GM18520 (cell line): Measurements from ENCODE around the gene MAPKAPK5.
"Not testable (repeated sequence)": the region's sequence is repeated elsewhere in the genome, so short reads cannot be mapped to it uniquely, and the experiment has no call there.

Experiments
- ATAC-seq: cut with Tn5 transposase; IDR thresholded peaks from one replicate; pipeline ENCODE4 v1.9.1; 2021; ENCODE audit not compliant: unreplicated experiment

MAPKAPK5 gene

DNA sequence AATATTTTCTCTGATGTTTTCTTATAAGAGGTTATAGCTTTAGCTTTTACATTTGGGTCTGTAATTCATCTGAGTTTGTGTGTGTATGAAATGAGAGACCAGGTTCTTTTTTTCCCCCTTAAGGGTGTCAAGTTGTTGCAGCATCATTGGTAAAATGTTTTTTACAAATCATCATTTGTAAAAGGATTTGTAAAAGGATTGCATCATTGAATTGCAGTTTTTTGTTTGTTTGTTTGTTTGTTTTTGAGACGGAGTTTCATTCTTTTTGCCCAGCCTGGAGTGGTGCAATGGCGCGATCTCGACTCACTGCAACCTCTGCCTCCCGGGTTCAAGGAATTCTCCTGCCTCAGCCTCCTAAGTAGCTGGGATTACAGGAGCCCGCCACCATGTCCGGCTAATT is 31.1 kb downstream of the MAPKAPK5 start:
- ATAC-seq = no peak

DNA sequence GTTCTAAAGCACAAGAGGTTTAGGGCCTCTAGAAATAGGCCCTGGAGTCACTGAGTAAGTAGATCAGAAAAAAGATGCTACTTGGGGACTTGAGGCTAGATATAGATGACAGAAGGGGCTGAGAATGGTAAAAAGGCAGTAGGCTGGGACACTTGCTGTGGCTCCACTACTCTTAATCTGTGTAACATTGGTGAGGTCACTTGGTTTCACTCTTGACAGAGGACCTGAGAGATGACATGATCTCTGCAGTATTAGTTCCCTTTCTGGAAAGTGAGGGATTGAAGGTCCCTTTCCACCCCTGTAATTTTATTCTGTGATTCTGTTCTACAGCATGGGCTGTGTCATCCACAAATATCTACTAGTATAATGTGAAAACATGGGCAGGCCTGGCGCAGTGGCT is 39.7 kb downstream of the MAPKAPK5 start:
- no peak for ATAC-seq

- ATAC-seq = no peak
Measured at GRCh38 chr12:111886662-111887545, 44.9 kb downstream of the MAPKAPK5 start.

DNA sequence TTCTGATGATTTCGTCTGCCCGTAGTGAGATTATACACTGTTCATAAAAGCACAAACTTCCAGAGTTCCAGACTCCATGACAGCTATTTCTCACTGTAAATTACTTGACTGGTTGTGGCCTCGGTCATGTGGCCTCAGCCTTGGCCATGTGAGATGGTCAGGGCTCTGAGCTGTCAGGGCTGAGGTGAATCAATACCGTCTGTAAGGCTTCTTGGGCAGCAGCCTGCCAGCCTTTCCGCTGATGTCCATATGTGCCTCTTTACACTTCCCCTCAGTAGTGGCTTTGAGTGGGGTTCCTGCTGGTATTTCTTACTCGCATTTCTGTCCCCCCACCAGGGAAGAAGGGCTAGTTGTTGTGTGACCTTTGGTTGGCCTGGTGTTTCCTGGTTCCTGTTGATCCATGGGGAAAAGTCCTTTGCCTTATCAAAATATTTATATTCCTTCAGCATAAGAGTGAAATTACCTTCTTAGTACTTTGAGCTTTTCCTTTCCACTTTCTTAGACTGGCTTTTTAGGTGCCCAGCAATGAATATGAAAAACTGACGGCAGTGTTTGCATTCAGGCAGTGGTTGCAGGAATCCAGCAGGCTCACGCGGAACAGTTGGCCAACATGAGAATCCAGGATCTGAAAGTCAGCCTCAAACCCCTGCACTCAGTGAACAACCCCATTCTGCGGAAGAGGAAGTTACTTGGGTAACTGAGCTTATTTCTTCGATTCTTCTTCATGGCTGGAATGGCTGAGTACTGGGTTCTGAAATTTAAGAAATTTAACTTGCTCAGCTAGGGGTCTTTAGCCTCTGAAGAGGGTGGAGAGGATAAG is 46.1 kb downstream of the MAPKAPK5 start:
- no peak for ATAC-seq

DNA sequence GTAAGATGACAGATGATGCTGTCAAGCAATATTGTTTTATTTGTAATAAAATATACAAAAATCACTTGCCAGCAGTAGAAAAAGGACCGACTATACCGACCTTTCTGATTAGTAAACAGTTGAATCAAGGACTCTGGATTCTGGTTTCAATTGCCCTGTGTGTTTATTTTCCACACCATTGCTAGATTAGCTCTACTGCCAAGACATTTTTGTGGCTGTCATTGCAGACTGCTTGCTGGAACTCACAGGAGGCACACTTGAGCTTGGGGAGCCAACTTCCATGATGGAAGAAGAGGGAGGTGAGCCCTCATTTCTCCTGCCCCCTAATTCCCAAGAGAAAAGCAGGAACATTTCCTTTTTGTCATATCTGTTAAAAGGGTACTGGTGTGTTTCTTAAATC is 51.3 kb downstream of the MAPKAPK5 start:
- ATAC-seq = no peak

DNA sequence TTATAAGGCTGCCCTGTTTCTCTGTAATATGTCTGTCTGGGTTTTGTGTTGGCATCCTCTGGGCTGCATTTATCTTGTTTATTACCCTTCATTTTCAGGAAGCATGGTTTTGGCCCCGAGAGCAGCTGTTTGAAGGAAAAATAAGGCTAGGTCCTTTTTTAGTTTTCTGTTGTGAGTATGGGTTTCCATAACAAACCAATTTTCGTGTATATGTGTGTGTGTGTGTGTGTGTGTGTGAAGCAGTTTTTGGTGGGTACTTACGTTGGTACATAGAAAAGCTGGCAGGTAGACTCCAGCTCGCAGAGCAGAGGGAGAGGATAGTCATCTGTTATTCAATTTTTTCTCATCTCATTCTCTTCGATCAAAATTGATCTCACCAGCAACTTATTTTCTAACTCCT is 52.5 kb downstream of the MAPKAPK5 start:
- no peak for ATAC-seq

- ATAC-seq = no peak
Measured at GRCh38 chr12:111901182-111901581, 59.2 kb downstream of the MAPKAPK5 start.

DNA sequence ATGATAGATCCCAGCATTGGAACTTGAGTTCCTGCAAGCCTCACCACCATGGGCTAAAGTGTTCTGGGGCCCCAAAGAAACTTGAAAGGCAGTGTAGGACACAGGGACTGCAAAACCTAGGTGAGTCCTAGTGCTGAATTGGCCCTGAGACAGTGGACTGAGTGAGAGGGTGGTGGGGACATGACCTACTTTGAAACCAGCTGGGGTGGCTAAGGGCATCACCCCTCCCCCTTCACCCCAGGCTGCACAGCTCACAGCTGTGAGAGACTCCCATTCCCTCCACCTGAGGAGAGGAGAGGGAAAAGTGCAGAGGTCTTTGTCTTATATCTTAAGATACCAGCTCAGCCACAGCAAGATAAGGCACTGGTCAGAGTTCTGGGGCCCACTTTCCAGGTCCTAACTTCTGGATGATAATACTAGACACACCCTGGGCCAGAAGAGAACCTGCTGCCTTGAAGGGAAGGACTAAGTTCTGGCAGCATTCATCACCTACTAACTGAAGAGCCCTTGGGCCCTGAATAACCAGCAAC is 62.5 kb downstream of the MAPKAPK5 start:
- no peak for ATAC-seq

DNA sequence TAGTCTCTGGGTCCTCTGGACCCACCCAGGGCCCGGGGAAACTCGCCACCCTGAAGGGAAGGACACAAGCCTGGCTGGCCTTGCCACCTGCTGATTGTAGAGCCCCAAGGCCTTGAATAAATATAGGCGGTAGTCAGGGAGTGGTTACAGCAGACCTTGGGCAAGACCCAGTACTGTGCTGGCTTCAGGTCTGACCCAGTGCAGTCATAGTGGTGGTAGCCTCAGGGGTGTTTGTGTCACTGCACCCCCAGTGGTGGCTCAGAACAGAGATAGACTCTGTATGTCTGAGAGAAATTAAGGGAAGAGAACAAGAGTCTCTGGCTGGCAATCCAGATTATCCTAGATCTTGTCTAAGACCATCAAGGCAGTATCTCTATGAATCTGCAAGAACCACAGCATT is 63.5 kb downstream of the MAPKAPK5 start:
- no peak for ATAC-seq

- ATAC-seq = no peak
Measured at GRCh38 chr12:111907740-111908139, 65.7 kb downstream of the MAPKAPK5 start.

DNA sequence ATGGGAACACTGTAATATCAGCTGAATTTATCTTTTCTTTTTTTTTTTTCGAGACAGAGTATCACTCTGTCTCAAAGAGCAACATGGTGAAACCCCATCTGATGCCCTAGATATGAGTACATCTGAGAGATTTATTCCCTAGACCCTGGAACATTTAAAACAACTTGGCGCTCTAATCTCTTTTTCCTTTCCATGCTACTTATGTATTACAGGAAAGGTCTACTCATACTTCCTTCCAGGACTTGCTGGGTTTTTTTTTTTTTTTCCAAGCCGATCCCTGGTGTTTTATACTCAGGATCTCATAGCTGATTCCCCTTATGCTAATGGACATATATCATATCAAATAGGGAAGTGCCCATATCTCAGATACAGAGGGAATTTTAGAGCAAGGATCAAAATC is 83.1 kb downstream of the MAPKAPK5 start:
- ATAC-seq = no peak

GRCh38 chr12:111926631-111927030 is 84.6 kb downstream of the MAPKAPK5 start:
- ATAC-seq = no peak

- ATAC-seq = no peak
Measured at GRCh38 chr12:111927346-111927745, 85.3 kb downstream of the MAPKAPK5 start.

DNA sequence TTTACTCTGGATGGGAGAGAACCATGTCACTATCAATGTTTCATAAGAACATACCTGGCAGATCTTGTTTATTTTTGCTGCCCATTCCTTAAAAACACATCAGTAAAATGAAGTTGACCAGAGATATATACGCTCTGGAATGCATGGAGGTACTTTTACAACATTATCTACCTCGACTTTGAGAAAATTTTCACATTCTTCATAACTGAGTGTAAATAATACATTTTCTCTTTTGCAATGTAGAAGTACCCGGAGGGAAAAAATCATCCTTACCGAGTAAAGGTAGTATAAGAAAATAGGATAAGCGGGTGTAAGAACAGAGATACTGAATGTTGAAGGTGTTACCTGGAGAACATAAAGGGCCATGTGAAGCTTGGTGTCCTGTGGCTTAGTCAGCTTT is 90.2 kb downstream of the MAPKAPK5 start:
- no peak for ATAC-seq

DNA sequence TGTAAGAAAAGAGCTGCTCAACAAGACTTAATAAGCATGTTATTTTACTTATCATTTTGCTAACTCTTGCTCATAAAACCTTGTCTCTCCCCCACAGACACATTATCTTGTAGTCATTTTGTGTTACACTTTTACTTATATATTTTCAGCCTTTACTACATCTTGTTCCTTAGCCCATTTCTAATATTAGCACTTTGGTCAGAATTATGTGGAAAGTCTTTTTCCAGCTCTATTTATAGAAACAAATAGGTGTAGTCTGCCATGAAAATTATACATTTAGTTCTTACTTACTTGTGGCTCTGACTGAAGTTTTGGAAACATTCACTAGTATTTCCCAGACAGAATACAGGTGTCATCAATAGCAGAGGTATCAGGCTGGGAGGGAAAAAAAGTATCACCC is 94.8 kb downstream of the MAPKAPK5 start:
- no peak for ATAC-seq

DNA sequence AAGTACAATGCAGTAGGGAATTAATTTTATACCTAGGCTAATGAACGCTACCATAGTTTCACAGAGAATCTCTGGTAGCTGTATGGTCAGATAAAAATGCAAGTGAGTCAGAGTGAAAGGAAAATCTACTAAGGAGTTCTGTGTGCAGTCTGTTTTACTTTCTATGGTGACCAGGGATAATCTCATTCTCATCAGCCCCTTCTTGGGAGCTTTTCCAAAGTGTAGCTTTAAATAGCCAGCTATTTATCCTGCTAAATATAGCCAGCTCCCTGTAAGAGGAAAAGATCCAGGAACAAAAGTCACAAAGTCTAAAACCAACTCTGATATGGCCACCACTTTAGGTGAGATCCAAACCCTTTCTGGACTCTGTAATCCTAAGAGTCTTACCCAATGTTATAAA is 95.4 kb downstream of the MAPKAPK5 start:
- ATAC-seq = no peak

DNA sequence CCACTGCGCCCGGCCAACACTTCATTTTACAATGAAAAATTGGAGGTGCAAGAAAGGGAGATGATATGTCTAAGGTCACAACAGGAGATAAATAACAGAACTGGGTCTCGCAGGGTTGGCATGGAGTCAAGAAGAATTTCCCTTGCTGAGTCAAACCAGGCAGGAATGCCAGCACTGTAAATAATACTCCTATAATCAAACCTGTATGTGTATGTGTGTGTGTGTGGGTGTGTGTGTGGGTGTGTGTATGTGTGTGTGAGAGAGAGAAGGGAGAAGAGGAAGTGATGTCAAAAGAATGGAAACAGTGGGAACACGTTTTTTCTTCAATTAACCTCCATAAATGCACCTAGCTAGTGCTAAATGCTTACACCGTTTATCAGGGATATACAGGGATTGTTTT is 100.5 kb downstream of the MAPKAPK5 start:
- no peak for ATAC-seq

- no peak for ATAC-seq
Measured at GRCh38 chr12:111943929-111944328, 101.9 kb downstream of the MAPKAPK5 start.

DNA sequence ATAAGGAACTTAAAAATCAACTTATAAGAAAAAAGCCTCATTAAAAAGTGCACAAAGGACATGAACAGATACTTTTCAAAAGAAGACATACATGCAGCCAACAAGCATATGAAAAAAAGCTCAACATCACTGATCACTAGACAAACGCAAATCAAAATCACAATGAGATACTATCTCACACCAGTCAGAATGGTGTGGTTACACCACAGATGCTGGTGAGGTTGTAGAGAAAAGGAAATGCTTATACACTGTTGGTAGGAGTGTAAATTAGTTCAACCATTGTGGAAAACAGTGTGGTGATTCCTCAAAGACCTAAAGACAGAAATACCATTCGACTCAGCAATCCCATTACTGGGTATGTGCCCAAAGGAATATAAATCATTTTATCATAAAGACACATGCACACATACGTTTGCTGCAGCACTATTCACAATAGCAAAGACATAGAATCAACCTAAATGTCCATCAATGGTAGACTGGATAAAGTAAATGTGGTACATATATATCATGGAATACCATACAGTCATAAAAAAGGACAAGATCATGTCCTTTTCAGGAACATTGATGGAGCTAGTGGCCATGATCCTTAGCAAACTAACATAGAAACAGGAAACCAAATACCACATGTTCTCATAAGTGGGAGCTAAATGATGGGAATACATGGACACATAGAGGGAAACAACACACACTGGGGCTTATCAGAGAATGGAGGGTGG is 109.1 kb downstream of the MAPKAPK5 start:
- ATAC-seq = not testable (repeated sequence)
